GM20431 (cell line): Measurements from ENCODE around the gene FOXO4.
"Not testable (repeated sequence)": the region's sequence is repeated elsewhere in the genome, so short reads cannot be mapped to it uniquely, and the experiment has no call there.

Experiments used
- in situ Hi-C: fragments of 300-500 bp; cut with MseI, MboI; formaldehyde crosslinking; loops from one replicate; pipeline ENCODE4 v1.15.0; 2020; ENCODE audit warnings: low sequenced_read_pairs; ENCODE audit not compliant: unreplicated experiment

FOXO4 gene, protein sequence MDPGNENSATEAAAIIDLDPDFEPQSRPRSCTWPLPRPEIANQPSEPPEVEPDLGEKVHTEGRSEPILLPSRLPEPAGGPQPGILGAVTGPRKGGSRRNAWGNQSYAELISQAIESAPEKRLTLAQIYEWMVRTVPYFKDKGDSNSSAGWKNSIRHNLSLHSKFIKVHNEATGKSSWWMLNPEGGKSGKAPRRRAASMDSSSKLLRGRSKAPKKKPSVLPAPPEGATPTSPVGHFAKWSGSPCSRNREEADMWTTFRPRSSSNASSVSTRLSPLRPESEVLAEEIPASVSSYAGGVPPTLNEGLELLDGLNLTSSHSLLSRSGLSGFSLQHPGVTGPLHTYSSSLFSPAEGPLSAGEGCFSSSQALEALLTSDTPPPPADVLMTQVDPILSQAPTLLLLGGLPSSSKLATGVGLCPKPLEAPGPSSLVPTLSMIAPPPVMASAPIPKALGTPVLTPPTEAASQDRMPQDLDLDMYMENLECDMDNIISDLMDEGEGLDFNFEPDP

DNA sequence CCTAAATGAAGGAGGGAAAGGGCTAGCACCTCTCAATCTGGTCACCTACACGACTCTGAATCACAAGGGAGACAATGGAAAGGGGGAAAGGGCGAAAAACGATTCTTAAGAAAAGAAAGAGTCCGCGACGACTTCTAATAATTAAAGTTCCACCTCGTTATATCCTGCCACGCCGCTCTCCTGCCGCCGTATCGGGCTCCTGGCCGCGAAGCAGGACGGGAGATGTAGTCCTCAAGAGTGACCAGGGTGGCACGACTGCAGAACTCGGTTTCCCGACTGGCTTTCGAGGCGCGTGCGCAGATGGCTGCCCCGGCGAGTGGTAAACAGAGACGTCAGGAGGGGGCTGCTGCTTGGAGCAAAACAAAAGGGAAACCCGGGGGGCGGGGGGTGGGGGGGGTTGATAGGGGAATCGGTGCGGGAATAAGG lies at the start of gene FOXO4:
FOXO4 (plus strand) TSS at position 297 of the 426 bp plus-strand sequence. CDS start 678 bp downstream, outside the sequence.
- in situ Hi-C loops, result no loop called here

DNA sequence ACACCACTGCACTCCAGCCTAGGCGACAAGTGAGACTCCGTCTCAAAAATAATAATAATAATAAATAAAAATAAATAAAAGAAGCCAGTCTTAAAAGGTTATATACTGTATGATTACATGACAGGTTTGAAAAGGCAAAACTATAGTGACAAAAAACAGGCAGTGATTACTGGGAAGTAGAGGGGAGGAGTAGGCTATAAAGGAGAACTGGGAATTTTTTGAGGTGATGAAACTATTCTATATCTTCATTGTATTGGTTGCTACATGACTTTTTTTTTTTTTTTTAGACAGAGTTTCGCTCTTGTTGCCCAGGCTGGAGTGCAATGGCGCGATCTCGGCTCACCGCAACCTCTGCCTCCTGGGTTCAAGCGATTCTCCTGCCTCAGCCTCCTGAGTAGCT lies 47.8 kb upstream of the FOXO4 start:
- in situ Hi-C loops, result not testable (repeated sequence)

DNA sequence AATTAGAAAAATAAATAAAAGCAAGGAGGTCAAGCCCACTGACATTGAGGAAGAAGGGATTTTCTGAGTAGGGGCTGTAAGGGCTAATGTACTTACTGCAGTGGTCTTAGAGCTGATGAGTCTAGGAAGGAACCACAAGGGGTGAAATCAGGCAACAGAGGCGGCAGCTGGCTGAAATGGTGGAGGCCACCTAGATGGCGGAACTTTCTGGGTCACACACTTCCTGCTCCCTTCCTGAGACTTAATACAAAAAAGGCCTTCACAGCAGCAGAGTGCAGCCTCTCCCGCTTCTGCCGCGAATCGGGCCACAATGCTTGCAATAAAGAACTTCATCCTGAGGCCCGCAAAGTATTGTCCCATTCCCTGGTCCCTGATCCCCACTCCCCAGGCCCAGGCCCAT lies 42.9 kb upstream of the FOXO4 start:
- in situ Hi-C loops, result no loop called here

DNA sequence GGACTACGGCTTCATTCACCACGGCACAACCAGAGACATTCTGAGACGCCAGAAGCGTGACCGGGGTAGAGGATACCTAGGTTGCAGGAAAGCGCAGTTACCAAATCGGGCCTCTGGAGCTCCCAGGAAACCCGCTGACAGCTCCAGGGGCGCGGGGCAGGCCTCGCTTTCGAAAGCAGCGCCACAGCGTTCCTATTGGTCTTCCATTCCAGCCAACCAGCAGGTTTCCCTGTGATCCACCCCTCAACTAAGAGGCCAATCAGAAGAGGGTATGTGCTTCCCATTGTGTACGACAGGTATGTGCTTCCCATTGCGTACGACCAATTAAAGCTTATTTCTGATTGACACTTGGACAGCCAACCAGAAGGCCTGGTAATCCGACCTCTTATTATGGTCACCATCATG lies 42.4 kb upstream of the FOXO4 start:
- in situ Hi-C loops, result no loop called here

DNA sequence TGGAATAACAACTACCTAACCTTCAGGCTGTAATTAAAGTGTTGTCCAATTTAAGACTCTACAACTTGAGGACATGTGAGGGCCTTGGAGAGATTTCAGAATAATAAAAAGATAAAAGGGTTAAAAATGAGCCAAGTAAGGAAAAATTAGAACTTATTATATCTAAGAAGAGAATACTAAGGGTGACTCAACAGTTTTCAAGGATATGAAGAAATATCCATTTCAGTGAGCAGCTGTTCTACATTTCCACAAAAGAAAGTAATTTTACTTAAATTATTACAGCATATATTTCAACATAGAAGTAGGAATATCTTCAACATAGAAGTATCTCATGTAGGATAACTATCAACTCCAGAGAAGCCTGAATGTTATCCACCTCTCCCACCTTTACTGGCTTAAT lies 38.8 kb upstream of the FOXO4 start:
- in situ Hi-C loops, result no loop called here

DNA sequence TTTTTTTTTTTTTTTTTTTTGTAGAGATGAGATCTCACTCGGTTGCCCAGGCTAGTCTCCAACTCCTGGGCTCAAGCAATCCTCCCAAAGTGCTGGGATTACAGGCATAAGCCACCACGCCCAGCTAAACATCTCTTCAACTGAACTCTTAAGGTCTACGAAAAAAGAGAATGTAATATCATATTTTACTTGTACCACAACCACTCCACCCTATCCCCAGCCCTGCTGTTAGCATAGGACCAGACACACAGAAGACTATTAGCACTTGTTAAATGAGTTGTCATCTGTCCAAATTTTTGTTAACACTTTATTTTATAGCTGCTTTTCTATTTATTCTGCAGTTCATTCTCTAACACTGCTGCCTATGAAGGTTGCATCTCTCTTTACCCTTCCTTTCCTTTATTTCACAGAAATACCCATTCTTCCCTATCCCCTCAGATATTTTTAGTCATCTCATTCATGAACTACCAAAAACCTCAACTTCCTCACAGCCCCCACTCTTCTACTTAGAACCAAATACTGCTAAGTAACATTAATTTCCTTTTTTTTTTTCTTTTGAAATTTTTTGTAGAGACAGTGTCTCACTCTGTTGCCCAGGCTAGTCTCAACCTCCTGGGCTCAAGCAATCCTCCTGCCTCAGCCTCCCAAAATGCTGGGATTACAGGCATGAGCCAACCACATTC lies 37.7 kb upstream of the FOXO4 start:
- in situ Hi-C loops, result no loop called here

DNA sequence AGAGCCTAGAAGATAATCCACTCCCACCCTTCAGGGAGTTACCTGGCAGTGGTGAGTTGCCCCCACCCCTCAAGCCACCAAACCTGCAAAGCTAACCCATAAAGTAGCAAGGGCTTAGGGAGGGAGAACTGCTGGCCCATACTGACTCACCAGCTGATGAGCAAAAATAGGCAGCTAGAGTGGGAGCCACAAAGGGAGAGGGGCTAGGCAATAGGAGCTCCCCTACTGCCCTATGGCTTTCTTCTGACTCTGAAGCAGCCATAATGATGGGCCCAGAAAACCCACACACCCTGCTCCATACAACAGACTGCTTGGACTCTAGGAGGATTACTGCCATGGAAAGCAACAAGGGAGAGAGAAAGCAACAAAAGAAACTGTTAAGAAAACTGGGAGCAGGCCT lies 35.5 kb upstream of the FOXO4 start:
- in situ Hi-C loops, result no loop called here

DNA sequence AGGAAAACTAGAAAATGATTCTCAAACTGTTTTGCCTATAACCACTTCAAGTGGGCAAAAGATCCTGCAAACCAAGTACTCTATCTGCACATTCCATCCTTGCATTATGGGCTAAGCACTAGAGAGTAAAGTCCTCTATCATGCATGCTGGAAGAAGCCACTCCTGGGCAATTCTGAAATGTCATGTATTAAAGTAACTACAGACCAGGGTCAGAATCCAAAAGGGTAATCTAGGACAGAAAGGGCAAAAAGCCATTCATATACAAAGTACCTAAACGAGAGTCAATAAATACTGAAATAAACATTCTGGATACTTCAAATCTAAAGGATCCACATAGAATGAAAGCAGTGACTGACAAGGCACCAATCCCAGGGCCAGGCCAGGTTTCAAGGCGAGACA lies 28.6 kb upstream of the FOXO4 start:
- in situ Hi-C loops, result no loop called here

DNA sequence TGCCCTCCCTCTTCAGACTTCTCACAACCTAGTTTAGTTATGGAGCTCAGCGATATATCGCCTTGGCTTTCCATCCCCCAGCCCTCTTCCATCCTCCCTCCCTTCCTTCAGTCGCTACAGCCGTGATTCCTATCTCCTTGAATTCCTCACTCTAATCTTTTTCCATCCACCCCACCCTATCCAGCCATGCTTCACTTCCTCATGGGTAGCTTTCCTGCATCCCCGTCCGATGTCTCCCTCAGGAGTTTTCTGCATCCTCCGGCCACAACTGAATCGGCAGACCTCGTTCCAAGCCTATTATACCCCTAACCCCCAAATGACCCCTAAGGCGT lies 28.0 kb upstream of the FOXO4 start:
- in situ Hi-C loops, result no loop called here

DNA sequence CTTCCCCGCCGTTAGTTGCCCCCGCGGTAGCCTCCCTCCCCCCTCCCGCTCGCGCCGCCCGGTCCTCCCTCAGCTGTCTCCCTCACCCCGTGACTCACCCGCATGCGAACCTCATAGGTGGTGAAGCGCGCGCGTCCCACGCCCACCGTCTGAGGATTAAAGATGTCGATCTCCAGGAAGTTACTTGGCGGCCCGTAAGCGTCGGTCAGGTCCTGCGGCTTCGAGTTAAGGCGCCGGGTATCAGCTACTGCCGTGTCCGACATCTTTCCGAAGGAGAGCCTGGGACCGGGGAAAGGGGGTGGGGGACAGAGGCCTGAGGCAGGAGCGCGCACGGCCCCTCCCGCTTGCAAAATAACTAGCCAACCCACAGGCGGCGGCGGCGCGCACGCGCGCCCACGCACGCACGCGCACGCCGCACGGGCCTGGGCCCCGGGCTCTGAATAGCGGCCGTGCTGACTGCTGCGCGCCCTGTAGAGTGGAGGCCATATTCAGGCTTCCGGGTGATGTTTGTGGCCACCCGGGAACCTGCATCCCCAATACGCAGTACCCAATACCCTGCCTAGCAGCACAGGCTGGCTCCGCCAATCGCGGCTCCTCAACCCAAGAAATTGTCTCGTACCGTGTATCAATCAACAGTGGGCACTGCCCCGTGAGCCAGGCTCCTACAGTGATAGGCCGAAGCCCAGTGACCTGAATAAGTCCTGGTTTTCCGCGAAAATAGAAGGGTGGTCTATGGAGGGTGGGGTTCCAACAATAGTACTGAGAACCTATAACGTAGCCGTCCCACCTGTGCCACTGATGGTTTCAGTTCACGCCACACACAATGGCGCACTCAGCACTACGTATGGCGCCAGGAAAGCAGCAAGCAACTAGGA lies 27.4 kb upstream of the FOXO4 start, which contains the start of gene SNX12:
SNX12 (minus strand) TSS at position 291 of the 875 bp plus-strand sequence; CDS start at position 263, 28 bp downstream.
- in situ Hi-C loops, result no loop called here

DNA sequence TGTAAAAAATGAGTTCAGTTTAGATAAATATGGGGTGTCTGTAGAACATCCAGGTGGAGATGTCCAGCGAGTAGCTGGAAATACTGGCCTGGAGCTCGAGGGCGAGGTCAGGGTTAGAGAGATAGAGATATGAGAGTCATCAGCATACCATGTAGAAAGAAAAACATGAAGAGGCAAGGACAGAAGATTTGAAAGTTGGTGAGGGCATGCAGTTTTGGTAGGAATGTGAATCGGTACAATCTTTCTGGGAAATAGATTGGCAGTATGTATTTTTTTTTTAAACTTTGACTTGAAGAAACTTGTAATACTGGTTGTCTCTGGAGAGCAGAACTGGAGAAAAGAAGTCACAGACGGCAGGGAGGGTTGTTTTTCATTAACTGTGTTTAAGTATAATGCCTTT lies 25.1 kb upstream of the FOXO4 start:
- in situ Hi-C loops, result no loop called here

DNA sequence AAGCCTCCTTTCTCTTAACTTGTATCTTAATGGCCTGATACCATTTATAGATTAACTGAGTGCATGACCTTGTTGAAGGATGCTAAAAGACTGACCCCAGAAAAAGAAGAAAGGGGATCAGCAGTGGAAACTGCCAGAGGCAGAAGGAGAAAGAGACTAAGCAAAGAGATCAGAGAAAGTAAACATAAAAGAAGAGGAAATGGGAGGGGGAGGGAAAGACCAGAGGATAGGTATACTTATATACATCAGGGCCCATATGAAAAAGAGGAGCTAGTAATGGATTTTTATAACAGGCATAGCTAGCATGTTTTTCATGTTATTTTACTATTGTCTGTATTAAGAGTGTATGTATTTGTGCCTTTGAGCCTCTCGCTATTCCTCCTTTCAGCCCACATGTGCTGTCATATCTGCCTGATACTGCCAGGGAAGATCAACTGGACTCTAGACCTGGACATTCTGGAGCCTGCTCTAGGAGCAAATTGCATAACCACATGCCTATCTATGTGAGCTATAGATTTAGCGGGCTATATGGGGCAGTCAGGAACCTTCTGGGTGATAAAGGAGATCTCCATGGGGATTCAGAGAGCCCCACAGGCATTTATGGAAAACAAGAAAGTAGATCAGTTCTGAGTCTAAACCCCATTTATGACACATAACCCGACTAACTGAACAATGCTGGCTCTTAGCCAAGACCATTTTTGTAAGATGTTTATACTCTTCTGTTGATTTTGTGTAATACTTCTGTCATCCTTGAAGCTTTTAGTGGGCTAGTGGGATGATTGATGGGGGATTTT lies 14.1 kb upstream of the FOXO4 start:
- in situ Hi-C loops, result no loop called here

DNA sequence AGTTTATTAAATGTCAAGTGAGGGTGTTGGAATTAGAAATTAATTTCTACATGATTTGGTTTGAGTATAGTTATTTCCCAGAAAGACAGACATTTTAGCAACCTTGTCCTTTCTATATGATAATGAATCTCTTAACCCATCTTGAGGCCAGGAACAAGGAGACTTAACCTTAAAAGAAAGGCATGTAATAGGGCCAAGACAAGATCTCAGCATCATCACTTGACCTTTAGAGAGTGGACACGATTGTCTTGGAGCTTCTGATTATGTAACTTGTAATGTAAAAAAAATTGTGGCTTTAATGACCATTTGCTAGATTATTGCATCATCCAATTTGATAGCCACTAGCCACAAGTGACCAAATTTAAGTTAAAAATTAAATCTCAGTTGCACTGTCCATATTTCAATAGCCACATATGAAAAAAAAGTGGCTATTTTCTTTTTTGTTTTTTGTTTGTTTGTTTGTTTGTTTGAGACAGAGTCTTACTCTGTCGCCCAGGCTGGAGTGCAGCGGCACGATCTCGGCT lies 13.5 kb upstream of the FOXO4 start:
- in situ Hi-C loops, result no loop called here

DNA sequence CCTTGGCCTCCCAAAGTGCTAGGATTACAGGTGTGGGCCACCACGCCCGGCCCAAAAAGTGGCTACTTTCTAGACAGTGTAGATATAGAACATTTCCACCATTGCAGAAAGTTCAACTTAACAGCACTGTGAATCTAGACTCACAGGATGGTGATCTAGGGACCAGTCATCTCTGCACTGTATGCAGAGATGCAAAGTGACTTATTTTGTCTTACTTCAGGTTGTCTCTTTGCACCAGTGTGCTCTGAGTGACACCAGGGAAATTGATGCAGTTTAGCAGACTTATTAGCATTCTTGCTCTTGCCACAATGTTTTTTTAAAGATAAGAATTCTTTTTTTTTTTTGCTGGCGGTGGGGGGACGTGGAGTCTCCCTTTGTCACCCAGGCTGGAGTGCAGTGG lies 12.8 kb upstream of the FOXO4 start:
- in situ Hi-C loops, result no loop called here

DNA sequence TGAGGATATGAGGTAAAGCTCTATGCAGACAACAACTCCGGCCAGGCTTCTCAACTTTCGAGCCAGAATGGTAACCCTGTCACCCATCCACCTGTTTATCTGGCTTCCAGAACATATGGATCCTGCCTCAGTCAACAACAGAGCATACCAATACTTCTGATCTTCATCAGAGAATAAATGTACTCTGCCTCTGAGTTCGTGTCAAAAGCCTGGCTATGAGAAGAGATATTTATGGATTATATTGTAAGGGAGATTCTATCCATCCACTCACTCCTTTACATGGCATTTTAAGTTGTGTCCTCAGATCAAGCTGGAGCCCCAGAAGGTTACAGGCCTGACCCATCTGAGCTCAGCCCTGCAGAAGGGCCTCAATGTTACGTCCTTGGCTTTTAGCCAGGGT lies 9.8 kb upstream of the FOXO4 start:
- in situ Hi-C loops, result no loop called here

DNA sequence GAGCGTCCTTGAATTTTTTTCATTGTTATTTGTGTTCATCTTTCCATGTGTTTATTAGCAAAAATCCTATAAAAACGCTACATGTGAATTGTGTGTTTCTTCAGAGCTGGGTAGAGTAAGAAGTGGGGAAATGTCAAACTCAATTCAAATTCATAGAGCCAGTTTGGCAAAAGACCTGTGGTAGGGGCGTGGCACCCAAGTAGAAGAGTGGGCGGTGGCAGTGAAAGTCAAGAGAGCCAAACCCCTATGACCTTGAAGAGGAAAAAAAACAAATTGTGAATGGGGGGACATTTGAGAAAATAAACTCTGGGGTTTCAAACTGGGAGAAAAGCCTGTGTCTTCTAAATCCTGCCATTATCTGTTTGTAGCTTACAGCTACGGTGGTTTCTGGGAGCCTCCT lies 4.4 kb upstream of the FOXO4 start:
- in situ Hi-C loops, result no loop called here

DNA sequence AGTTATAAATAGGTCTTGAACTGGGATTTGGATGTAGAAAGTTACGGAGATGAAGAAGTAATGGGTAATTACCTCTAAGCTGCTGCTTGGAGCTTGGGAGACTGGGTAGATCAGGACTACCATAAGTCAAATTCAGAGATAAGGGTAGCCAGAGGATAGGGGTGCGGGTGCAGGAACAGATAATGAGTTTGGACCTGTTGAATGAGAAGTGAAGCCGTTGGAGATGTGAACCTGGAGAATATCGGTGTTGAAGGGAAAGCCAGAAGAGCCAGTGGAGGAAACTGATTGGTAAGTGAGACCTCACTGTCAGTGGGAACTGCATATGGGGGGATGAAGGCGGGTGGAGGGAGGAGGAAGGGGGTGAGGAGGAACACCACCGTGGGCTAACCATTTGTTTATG lies 618 bp upstream of the FOXO4 start:
- in situ Hi-C loops, result no loop called here

DNA sequence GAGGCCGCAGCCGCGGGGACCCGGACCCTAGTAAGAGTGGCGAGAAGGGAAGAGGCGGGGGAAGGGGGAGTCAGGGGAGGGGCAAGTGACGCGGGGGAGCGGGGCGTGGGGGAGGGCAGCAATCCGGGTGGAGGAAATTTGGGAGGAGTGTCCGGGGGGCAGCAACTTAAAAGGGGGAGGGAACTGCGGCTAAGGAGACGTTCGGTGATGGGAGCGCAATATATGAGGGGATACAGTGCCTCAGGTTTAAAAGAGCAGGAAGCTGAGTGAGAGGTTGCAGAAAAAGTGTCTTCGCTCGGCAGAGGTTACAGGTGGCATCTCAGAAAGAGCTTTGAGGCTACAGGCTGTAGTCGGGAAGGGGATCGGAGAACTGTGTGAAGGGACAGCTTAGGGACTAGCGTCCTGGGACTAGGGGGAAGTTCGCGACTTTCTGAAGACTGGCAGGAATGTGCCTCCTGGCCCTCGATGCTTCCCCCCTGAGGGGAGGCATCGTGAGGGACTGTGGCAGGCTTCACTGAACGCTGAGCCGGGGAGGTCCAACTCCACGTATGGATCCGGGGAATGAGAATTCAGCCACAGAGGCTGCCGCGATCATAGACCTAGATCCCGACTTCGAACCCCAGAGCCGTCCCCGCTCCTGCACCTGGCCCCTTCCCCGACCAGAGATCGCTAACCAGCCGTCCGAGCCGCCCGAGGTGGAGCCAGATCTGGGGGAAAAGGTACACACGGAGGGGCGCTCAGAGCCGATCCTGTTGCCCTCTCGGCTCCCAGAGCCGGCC lies 519 bp downstream of the FOXO4 start:
- in situ Hi-C loops, result no loop called here

DNA sequence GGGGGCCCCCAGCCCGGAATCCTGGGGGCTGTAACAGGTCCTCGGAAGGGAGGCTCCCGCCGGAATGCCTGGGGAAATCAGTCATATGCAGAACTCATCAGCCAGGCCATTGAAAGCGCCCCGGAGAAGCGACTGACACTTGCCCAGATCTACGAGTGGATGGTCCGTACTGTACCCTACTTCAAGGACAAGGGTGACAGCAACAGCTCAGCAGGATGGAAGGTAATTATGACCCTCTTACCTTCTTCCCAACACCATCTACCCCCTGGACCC lies 1.0 kb downstream of the FOXO4 start:
- in situ Hi-C loops, result no loop called here
